Stimulated activated CD4-positive, alpha-beta T cell treated with anti-CD3 and anti-CD28 coated beads, TNF-alpha, amount 100 ng/mL, for 48 hours (primary cell): Measurements from ENCODE around the gene TSPAN7.

Experiments used
- DNase-seq, 3 donors: peaks; one replicate each; pipeline ENCODE4 v3.0.0-alpha.2; 2020; ENCODE audit warnings: low read depth in 3 of 3

TSPAN7 gene

DNA sequence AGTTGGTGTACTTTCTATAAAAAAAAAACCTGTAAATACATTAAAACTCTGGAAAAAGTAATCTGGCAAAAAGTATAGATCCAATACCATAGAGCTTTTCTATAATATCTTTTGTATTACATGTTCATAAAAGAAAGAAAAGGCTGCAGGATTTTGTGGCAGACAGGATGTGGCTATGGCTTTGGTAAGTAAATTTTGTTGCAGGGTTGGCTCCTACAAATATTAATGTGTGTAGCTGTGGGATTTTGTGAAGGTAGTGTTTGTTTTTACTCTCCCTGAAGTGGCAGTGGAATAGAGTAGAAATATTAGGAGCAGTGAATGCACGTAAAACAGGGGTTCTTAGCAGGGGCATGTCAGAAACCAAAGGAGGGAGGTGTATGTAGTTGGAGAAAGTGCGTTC lies 84.8 kb downstream of the TSPAN7 start:
- no peak for DNase-seq

DNA sequence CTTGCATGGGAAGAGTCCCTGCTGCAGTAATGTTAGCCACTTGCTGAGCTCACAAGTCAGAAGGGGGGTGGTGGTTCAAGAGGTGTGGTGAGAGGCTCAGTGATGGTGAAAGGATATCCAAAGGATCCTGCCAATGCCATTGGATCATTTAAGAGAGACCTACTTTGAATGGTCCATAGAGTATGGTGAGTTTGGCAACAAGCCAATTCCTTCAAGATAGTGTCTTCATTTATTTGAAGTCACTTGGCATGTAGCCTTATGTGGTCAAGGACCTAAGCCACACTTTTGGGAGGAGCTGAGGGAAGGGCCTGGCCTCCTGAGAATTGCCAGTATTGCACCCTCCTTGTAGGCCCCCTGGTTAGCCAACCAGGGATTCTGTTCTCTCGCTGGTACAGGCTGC lies 87.9 kb downstream of the TSPAN7 start:
- DNase-seq: no peak

DNA sequence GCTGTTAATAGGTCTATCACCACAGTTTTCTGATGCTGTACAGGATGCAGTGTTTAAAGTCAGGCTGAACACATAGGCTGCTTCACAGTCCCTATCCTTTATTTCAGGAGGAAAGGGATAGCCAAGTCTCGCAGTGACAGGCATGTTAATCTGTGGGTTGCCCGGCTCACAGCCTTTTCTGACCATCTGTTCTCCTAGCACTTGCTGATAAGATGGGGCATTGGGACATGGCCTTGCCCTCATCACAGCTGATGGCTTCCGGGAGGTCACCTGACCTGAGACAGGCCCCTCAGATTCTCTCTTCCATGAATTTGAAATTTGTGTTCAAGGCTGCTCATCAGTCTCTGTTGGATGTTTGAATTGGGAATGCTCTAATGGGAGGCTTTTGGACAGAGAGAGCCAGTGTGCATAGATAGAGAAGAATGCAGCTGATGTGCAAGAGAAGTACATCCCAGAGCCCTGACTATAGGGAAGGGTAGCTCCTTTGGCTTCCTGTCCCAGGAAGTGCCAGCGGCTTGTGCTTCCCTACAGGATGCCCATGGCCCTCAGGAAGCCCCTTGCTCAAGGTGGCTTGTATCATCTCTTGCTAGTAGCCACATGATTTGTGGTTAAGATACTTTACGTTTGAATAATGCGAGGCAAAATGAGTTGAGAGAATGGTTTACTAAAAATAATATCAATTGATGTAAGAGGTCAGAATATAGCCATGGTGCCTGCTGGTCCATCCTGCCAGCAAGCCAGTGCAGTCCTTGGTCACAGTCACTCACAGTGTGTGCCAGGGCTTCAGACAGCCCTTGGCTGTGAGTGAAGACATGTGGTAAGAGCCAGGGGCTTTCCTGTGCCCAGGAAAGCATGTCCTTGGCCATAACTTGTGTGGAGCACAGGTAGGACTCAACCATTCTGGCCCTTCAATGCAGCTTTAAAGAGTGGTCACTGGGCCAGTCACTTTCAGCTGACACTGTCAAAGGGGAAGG lies 88.6 kb downstream of the TSPAN7 start:
- DNase-seq: no peak

DNA sequence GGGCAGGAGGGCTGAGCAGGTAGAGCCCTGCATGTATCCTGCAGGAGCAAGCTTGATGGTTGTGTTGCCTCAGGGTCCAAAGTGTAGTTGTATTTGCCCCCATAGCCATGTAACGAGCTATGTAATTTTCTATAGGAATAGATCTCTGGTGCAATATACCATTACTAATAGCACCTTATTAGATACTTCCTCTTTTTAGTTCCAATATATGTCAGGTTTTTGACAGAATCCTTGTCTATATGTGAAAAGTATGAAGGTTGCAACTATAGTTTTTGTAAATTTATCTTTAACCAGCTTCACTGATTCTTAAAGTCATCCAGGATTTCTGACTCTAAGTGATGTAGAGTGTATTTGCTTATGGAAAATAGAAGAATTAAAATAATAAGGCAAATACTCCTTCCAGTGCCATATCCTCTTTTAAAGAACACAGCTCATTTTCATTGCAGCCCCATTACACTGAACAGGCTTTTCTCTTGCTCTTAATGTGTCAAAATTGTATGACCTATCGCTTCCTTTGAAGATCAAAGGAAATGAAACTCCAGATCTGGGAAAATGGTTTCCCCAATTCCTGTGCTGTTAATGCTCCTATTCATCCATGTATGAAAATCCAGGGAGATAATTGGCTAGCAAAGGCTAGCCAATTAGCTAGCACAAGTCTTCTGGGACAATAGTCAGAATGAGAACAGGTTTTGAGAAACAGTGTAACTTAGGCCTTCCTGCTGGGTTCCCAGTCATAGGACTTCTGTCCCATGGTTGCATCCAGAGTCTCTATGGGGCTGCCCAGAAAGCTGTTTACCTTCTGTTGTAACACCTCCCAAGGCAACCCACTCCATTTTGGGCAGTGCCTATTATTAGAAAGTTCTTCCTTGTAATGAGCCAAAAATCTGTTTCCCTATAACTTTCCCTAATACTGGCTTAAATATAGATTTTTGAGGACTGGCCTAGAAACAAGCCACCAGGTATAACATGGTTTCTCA lies 90.6 kb downstream of the TSPAN7 start:
- DNase-seq: no peak

DNA sequence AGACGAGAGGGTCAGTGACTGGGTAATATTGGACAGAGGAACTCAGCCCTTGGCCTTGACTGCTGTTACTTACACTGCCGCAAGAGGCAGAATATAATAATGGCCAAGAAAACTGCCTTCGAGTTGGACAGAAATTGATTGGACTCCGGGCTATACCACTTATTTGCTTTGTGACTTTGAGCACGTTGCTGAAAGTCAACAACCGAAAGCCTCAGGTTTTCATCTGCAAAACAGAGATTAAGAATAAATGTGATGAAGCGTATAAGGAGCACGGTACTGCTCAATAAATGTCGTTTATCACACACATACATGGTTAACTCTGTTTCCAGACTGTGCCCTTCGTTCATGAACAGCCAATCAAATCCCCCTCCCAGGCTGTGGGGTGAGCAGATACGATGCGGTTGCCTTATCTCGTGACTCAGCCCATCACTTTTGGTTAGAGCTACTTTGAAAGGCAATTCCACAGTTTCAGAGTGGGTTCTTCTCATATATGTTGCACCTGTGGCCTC lies 91.6 kb downstream of the TSPAN7 start:
- no peak for DNase-seq

DNA sequence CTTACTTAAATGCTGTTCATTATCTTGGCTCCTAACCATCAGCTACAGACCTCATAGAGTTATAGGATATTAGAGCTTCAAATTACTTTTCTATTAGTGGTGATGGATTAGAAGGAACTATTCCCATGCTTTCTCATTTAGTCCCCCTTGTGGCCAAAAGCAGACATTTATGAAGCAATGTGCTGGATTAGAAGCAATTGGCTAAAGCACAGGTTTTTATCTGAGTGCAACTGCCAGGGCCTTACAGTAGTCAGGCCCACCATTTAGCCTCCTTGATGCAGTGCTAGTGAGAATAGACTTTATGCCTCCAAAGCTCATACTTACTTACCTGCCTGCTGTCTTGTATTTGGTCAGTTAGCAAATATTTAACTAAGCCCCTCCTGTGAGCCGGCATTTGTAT lies 93.0 kb downstream of the TSPAN7 start:
- no peak for DNase-seq

DNA sequence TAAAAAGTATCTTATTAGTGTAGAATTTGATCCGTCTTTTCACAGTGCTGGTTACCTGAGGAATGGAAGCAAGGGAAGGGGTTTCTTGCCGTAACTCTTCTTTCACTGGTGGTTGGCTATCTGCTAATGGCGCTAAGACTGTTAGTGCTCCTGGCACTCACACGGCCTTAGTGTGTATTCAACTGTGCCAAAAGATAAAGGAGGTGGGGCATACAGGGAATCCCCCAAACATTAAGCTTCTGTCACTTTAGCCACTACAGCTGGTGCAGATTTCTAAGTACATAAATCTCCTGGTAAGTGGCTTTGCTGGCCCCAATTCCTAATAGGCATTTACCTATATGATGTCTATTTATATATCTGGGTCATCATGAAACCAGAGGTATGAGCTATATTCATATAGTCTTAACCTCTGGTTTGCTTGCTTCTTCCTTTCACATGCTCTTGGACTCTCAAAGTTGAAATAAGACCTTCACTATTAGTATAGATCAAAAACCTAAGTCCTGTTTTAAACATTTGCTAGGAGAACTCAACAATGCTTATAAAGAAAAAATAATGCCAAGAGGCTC lies 95.1 kb downstream of the TSPAN7 start:
- no peak for DNase-seq

DNA sequence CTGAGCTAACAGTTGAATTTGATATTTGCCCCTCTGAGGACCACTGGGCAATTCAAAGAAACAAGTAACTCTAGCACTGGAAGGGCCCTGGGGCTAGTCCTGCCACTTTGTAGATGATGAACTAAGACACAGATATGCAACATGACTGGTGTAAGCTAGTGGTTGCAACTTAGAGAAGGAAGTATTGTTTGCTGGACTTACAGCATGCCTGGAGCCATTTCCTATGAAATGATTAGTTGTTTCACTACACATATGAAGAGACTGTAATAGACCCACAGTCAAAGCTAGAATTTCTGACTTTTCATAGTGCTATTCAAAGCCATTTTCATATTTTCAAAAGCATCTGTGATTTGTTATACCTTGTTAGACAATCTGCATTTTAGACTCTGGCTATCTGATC lies 96.2 kb downstream of the TSPAN7 start:
- DNase-seq: no peak

DNA sequence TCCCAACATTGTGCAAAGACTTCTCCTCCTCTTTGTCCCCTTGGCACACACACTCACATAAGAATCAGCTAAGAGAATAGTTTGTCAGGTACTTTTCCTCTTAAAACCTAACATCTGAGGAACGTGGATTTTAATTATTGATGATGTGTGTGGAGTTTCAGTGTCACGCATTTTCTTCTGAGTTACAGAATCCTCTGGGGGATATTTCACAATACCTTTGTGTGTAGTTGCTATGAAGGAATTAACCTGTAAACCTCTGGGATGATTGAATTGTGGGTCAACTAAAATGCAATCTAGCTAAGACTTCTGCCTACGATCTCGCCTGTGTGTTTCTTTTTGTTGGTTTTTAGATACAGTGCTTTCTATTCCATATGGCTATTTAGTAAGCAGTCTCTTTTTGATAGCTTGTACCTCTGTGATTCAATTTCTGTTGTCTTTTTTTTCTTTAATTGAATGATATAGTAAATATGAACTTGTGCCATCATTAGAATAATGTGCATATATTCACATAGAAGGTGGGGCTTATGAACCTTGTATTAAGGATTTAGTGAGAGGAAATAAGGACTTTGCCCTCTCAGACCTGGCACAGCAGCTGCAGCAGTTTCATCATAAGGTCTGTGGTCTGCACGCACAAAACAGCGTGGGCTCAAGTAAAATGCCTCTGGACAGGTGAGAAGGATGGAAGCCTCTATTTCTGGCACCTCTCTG lies 99.2 kb downstream of the TSPAN7 start:
- no peak for DNase-seq

DNA sequence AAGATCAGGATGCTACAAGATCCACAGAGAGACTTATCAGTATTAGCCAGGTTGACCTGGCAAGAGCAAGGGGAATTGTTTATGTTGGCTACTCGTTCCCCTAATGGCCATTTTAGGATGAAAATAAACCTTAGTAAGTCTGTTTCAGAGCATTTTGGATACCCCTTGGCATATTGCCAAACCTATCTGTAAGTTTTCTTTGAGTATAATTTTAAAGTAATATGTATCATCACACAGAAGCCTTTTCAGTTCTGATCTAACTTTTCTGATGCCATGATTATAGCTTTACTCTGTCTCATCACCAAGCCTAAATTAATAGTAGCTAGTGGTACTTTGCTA lies 99.7 kb downstream of the TSPAN7 start:
- DNase-seq: no peak

DNA sequence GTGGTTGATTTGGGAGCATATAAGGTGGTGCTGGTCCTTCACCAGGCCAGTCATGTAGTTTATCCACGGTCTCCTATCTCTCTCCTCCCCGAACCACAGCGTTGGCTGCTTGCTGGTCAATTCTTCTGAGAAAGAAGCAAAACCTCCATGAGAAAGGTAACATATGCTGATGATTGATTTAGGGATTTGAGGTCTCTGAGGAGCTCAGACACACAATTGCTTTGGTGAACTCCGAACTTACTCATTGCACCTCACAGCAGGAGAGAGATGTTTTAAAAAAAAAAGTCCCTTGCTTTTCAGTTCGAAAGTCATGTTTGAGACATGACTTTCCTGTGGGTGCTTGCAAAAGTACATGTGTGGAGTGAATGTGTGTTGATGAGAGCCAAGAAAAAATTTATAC lies 100.2 kb downstream of the TSPAN7 start:
- no peak for DNase-seq

DNA sequence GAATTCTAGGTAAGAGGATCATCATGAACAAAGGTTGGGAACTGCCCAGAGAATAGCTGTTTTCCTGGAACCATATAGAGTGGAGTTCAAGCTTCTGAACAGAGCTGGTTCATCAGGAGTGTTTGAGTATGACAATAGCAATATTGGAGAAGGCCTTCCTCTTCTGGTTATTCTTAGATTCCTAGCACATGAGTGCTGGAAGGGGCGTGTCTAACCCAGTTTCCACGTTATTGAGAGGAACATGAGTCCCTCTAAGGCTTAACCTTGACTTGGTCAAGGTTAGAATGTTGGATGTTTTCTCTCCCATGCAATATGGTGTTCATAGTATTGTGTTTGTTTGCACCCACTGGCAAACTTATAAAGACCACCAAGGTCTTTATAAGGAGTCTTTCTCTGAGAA lies 101.3 kb downstream of the TSPAN7 start:
- no peak for DNase-seq

DNA sequence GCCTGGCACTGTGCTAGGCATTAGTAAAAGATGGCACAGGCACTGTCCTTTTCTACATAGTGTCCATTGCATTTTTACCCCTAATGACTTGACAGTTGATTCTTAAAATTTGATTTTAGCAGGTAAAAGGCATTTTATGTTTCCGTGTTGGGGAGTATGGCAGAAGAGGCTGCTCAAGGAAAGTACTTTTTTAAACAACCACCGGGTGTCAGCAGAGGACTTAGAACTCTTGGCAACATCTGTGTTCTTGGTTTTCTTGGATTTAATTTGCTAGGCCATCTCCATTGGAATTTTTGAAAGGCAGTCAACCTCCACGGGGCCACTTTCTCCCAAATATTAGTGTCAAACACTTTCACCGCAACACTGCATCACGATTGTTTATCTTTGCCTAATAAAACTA lies 102.9 kb downstream of the TSPAN7 start:
- no peak for DNase-seq

DNA sequence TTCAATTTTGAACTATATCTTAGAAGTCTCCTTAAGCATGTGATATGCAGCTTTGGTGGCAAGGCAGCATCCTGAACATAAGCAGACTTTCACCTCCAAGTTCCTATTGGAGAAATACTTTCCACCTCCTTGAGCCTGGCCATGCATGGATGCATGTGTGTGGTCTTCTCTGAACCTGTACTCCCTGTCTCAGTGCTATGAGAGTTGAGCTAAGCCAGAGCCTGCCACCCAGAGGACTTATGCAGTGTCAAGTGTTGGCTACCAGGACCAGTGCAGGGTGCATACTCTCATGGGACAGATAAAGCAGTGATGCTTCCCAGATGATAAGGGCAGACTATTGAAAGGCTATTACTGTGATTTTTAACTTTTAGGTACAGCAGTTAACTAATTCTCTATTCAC lies 105.6 kb downstream of the TSPAN7 start:
- DNase-seq: no peak

DNA sequence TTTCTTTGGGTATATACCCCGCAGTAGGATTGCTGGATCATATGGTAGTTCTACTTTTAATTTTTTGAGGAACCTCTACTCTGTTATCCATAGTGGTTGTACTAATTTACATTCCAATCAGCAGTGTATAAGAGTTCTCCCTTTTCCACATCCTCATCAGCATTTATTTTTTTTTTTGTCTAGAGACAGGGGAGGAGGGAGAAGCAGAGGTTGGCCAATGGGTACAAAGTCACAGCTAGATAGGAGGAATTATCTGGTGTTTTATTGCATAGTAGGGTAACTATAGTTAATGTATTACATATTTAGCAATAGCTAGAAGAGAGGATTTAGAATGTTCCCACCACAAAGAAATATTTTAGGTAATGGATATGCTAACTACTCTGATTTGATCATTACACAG lies 107.4 kb downstream of the TSPAN7 start:
- DNase-seq: no peak

DNA sequence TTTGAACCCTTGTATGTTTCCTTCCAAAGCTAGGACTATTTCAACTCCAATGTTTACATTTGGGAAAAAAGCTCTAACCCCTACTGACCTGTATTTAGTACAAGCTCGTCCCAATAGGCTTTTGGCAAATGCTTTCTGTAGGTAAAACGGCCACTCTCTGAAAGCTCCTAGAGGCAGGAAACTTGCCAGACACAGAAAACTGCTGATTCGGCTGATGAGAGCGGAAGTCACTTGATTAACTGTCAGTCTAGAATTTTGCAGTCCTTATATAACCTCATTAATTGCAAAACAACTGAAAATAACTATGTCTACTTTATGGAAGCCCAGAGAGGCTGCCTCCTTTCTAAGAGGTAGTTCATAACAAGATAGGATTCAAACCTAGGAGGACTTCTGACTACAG lies 108.1 kb downstream of the TSPAN7 start:
- DNase-seq: no peak

DNA sequence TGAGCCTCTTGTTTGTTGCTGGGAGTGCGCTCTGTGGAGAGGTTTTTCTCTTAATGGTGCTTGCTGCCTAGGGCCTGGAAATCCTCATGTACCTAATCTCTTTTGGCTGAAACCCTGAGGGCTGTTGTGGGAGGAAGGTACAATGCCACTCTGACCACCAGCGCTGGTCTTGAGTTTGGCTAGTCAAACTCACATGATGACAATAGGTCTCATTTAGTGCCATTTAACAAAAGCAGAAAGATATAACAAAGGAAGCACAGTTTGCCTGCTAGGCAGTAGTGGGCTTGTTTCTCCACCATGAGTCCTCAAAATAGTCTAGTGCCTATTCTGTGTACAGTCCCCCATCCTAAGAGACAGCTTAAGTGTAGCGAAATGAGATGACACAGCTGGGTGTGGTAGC lies 111.3 kb downstream of the TSPAN7 start:
- no peak for DNase-seq

DNA sequence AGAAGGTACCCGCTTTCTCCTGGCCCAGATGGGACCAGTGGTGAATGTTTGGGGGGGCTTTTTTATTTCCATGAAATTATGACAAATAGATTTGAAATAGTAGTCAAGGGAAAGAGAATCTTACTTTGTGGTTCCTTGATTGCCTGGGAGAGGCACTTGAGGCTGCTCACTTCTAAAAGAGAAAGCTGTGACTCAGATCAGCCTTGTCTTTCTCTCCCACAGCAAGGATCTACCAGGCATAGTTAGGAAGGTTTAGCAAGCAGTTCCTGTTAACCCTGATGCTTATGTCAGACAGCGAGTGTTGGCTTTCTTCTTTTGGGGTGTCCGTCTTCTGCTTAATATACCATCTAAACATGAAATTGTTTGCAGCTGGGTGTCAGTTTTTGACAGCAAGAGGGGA lies 114.5 kb downstream of the TSPAN7 start:
- DNase-seq: no peak

DNA sequence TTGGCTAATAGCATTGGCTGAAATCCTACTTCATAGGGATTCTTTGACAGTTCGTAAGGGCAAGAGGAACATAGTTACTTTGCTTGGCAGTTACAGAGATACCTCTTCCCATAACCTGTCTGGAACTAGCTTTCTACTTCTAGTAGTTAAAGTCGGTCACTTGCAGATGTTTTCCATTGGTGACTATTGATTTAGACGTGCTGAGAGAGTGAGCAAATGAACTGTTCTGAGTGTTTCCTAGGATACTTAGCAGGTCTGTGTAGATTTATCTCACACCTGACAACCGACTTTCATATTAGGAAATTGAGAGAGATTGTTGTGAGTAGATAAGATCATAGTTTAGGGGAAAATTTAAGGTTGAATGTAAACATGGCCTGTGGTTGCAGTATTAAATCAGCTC lies 116.8 kb downstream of the TSPAN7 start:
- no peak for DNase-seq

DNA sequence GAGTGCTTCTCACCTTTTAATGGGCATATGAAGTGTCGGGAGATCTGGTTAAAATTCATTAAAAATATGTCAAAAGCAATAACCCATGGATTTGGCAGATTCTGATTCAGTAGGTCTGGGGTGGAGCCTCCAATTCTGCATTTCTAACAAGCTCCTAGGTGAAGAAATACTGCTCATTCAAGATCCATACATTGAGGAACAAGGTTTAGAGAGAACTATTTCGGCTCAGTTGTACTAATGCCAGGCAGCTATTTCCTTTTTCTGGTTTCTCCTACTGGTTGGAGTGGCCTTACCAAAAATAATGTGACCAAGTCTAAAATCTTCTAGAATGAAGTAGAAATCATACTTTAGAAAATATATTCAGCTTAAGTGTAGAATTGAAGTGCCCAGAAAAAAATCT lies 117.5 kb downstream of the TSPAN7 start:
- DNase-seq: no peak

DNA sequence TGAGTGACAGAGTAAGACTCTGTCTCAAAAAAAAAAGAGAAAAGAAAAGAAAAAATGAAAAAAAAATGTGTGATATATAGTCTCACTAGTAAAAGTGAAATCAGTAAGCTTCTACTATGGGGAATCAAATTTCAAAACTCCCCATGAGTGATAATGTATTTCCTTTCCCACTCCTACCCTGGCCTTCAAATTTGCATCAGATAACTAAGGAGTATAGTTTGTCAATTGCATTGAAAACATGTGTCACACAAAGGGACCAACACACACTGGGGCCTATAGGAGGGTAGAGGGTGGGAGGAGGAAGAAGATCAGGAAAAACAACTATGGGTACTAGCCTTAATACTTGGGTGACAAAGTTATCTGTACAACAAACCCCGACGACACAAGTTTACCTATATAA lies 118.4 kb downstream of the TSPAN7 start:
- no peak for DNase-seq

DNA sequence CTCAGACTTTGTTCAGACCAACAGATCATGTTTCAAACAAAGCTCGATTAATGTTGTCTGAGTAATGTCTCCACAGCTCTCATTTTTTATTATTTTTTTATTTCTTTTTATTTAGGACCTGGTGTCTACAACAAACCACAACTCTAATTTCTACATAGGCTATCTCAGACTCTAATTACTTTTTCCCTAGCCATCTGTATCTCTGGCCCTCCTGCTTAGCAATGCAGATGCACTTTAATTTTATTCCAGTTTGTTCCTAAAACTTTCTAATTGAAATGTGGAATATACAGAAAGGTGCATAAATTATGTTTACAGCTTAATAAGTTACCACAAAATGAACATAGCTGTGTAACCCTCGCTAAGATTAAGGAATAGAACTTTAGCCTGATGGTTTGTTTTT lies 120.8 kb downstream of the TSPAN7 start:
- DNase-seq: no peak
